WERI-Rb-1 (cell line): ENCODE data around the gene PARD3B.
A peak's percentile ranks its signal among the peaks of the same experiment; 100 is the strongest.
"Not testable (repeated sequence)": the region's sequence is repeated elsewhere in the genome, so short reads cannot be mapped to it uniquely, and the experiment has no call there.

Experiments
- DNase-seq: peaks from one replicate; pipeline ENCODE4 v3.0.0-alpha.2; 2020
- H3K27ac ChIP-seq: fragments of 250-450 bp; sonication (Bioruptor Pico); 2 replicates; pipeline ENCODE4 v1.5.1; 2020; ENCODE audit warnings: mild to moderate bottlenecking, moderate library complexity
- H3K27me3 ChIP-seq: fragments of 250-450 bp; sonication (Bioruptor Pico); 2 replicates; pipeline ENCODE4 v1.5.1; 2021; ENCODE audit warnings: mild to moderate bottlenecking, low read depth, moderate library complexity; ENCODE audit not compliant: insufficient read depth, severe bottlenecking
- H3K36me3 ChIP-seq: fragments of 250-450 bp; sonication (Bioruptor Pico); 2 replicates; pipeline ENCODE4 v1.5.1; 2020; ENCODE audit warnings: mild to moderate bottlenecking, moderate library complexity
- H3K4me3 ChIP-seq: 2 replicates; pipeline ENCODE4 v1.5.1; 2011; ENCODE audit warnings: low read depth, mild to moderate bottlenecking, control low read depth, low read length
- H3K9me3 ChIP-seq: fragments of 250-450 bp; sonication (Bioruptor Pico); 2 replicates; pipeline ENCODE4 v1.5.1; 2021; ENCODE audit warnings: mild to moderate bottlenecking, moderate library complexity; ENCODE audit not compliant: severe bottlenecking
- CTCF ChIP-seq: IDR thresholded peaks from 2 replicates; pipeline ENCODE4 v1.5.1; 2011; ENCODE audit warnings: low read depth, mild to moderate bottlenecking, control low read depth, inconsistent platforms, low read length

The PARD3B gene

DNA sequence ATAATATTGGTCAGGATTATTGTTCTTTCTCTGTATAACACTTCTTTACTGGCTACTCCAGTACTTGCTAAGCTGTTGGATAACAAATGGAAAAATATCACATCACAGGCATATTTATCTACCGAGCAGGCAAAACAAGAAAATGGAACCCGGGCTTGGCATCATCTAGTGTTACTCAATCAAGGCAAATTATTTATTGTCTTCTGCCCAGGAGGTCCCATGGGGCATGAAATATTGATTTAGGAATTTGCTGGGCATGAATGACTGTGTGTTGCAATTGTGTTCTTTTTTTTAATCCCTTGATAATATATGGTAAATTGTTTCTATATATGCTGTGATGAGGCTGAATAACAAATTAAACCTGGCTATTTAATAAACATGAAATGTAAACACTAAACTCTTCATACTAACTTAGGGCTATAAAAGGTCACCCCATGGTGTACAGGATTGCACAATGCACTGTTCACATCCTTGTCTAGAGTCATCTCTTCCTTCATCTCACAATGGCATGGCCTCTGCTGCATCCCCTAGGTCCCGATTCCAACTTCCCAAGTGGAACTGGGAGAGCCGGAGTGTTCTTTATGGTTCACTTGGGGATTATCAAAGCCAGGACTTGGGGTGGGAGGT is 2.2 kb upstream of the PARD3B start:
- H3K4me3 ChIP-seq: no peak overlapping the region
- no peaks in the 10 kb centered on the region for H3K9me3 ChIP-seq
- TF ChIP-seq CTCF: no peak
- no peaks in the 10 kb centered on the region for H3K36me3 ChIP-seq
- DNase-seq: no peak
- H3K27me3 ChIP-seq: peaks cover 3% of the 10 kb centered on the region
- no peak overlapping the region for H3K27ac ChIP-seq

DNA sequence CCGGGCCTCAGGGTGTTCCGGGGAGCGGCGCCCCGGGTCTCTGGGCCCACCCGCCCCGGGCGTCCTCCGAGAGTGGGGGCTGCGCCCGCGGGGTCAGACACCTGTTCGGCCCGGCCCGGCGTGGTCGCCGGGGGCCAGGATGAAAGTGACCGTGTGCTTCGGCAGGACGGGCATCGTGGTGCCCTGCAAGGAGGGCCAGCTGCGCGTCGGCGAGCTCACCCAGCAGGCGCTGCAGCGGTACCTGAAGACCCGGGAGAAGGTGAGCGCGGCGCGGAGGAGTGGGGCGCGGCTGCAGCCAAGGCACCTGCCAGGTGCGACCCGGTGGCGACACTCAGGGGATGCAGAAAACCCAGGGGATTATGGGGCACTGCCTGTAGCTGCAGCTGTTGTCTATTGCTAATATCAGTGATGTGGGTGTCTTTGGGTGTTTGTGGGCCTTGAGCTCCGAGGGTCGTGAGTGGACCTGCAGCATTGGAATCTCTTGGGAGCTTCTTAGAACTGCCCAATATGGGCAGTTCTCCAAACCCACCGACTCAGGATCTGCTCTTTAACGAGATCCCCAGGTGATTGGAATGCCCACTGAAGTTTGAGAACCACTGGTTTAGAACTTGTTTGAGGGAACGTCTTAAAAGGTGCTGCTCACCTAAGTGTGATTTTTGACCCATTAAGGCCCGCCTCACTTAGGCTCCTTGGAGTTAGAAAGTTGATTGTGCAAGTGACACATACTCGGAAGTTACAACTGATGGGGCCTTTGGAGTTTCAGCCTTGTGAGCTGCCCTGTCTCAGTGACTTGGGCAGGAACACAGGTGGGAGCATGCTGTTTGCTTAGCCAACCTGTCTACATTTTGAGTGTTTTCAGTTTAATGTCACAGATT is 823 bp downstream of the PARD3B start:
- DNase-seq: peak; percentile 9
- Histone ChIP-seq H3K27me3 (peaks cover 3% of the 10 kb centered on the region), H3K36me3 (no peaks in the 10 kb centered on the region), H3K27ac (no peak overlapping the region), H3K9me3 (no peaks in the 10 kb centered on the region), H3K4me3 (peak overlapping the region; percentile 68)
- TF ChIP-seq CTCF: no peak

DNA sequence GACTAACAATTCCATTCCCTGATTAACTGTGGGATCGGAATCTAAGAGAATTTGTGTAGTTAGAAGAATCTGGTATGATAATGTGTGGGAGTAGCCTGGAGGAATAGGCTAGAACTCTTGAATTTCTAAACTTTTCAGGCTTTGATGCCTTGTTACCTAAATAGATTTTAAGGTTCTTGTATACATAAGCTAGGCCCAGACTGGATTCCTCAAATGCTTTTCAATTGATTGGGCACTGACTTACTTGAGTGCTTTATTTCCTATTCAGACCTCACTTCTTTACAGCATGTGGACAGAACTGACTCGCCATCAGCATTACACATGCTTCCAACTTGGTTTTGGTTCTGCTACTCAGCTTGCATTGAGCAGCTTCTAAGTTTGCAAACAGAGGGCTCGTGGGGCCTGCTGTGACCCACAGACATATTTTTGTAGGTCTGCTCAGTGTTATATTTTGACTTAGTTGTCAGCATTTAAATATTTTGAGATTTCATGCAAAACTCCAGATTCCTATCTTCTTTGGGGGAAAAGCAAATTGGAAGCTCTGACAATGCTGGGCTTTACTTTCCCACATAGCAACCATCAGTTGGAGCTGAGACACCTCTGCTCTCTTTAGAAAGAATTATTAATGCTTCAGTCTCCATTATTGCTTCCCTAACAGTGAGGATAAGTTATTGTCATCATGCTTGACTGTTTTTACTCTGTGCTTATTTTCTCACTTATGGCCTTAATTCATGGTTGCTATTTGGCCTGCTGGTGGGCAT is 5.7 kb downstream of the PARD3B start:
- Histone ChIP-seq H3K27me3 (peaks cover 3% of the 10 kb centered on the region), H3K4me3 (no peak overlapping the region), H3K27ac (no peak overlapping the region), H3K9me3 (no peaks in the 10 kb centered on the region), H3K36me3 (no peaks in the 10 kb centered on the region)
- no peak for TF ChIP-seq CTCF
- DNase-seq: no peak

DNA sequence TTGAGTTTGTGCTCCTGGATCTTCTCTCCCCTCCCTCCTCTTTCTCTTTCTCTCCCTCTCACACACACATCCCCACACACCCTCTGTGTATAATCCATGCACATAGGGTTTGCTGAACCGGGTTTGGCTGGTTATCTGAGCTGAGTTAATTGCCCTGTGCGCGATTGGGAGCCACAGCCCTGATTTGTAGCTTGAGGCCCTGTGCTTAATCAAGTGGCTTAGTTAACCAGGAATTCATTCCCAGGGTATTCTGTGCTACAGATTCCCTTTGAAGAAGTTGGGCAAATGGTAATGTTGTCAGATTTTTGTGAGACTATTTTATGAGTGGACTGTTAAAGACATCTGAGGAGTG is 6.2 kb downstream of the PARD3B start:
- TF ChIP-seq CTCF: no peak
- H3K9me3 ChIP-seq: no peaks in the 10 kb centered on the region
- no peak for DNase-seq
- no peaks in the 10 kb centered on the region for H3K27me3 ChIP-seq
- H3K4me3 ChIP-seq: no peak overlapping the region
- H3K27ac ChIP-seq: no peak overlapping the region
- H3K36me3 ChIP-seq: no peaks in the 10 kb centered on the region

GRCh38 chr2:204557604-204558003 is 12.3 kb downstream of the PARD3B start:
- DNase-seq: no peak
- no peaks in the 10 kb centered on the region for H3K9me3 ChIP-seq
- H3K36me3 ChIP-seq: no peaks in the 10 kb centered on the region
- H3K4me3 ChIP-seq: no peak overlapping the region
- no peak overlapping the region for H3K27ac ChIP-seq
- no peak for TF ChIP-seq CTCF
- H3K27me3 ChIP-seq: no peaks in the 10 kb centered on the region

DNA sequence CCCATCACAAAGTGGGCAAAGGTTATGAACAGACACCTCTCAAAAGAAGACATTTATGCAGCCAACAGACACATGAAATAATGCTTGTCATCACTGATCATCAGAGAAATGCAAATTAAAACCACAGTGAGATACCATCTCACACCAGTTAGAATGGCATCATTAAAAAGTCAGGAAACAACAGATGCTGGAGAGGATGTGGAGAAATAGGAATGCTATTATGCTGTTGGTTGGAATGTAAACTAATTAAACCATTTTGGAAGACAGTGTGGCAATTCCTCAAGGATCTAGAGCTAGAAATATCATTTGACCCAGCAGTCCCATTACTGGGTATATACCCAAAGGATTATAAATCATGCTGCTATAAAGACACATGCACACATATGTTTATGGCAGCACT is 14.1 kb downstream of the PARD3B start:
- not testable (repeated sequence) for DNase-seq, H3K27ac ChIP-seq, H3K4me3 ChIP-seq, H3K9me3 ChIP-seq, H3K27me3 ChIP-seq, H3K36me3 ChIP-seq
